Liver (tissue), 9 donors: Measurements from ENCODE around the gene PPFIA1. TPM values are rescaled to one million over a fixed set of nuclear protein-coding genes. Genes with fewer than 3 reads are reported as not detected.

ENCODE experiments used
- DNase-seq: peaks from one replicate; pipeline ENCODE4 v3.0.0-alpha.2; 2017; ENCODE audit warnings: low spot score
- H3K27ac ChIP-seq, 2 donors: one replicate each; pipeline ENCODE4 v1.7.0; 2013; ENCODE audit warnings: inconsistent platforms in 2 of 2, low read length in 2 of 2, control low read depth in 1 of 2, low read depth in 1 of 2, mild to moderate bottlenecking in 1 of 2
- H3K27me3 ChIP-seq, 4 donors: one replicate each; pipeline versions ENCODE4 v1.6.1 to v1.7.0; 2013; ENCODE audit warnings: low read length in 3 of 4, inconsistent platforms in 1 of 4, mild to moderate bottlenecking in 1 of 4, moderate library complexity in 1 of 4; ENCODE audit not compliant: control insufficient read depth in 4 of 4, insufficient read depth in 4 of 4
- H3K36me3 ChIP-seq, 4 donors: one replicate each; pipeline versions ENCODE4 v1.6.1 to v1.7.0; 2013; ENCODE audit warnings: low read length in 3 of 4, mild to moderate bottlenecking in 3 of 4, low read depth in 1 of 4, moderate library complexity in 1 of 4; ENCODE audit not compliant: control insufficient read depth in 4 of 4, insufficient read depth in 3 of 4
- H3K4me1 ChIP-seq, 4 donors: one replicate each; pipeline versions ENCODE4 v1.6.1 to v1.7.0; 2013; ENCODE audit warnings: low read length in 3 of 4, mild to moderate bottlenecking in 3 of 4, moderate library complexity in 1 of 4; ENCODE audit not compliant: control insufficient read depth in 4 of 4, insufficient read depth in 4 of 4
- H3K4me3 ChIP-seq, 3 donors: one replicate each; pipeline versions ENCODE4 v1.6.1 to v1.7.0; 2013; ENCODE audit warnings: low read length in 3 of 3, control low read depth in 1 of 3, low read depth in 1 of 3, mild to moderate bottlenecking in 1 of 3
- H3K9ac ChIP-seq, 2 donors: one replicate each; pipeline ENCODE4 v1.7.0; 2013; ENCODE audit warnings: low read length in 2 of 2, mild to moderate bottlenecking in 2 of 2, moderate library complexity in 2 of 2, control low read depth in 1 of 2, low read depth in 1 of 2
- H3K9me3 ChIP-seq, 4 donors: one replicate each; pipeline versions ENCODE4 v1.6.1 to v1.7.0; 2013; ENCODE audit warnings: low read length in 3 of 4; ENCODE audit not compliant: control insufficient read depth in 4 of 4
- ATF3 ChIP-seq: IDR thresholded peaks from 2 replicates; pipeline ENCODE4 v1.6.1; 2016; ENCODE audit warnings: antibody characterized with exemption
- CTCF ChIP-seq: fragments of 150-350 bp; IDR thresholded peaks from 2 replicates; pipeline ENCODE4 v1.5.1; 2017; ENCODE audit warnings: improper control_type of control experiment, low read depth, low read length; ENCODE audit not compliant: missing input control
- EGR1 ChIP-seq, 2 donors: IDR thresholded peaks; 2 replicates each; pipeline ENCODE4 v1.6.1; 2016 to 2018; ENCODE audit warnings: antibody characterized with exemption in 2 of 2, low read depth in 2 of 2
- FOXA1 ChIP-seq: IDR thresholded peaks from 2 replicates; pipeline ENCODE4 v1.6.1; 2016; ENCODE audit warnings: antibody characterized with exemption
- FOXA2 ChIP-seq: IDR thresholded peaks from 2 replicates; pipeline ENCODE4 v1.6.1; 2016; ENCODE audit warnings: antibody characterized with exemption
- HNF4A ChIP-seq, 2 donors: conservative IDR thresholded peaks; 2 replicates each; pipeline ENCODE4 v1.6.1; 2016; ENCODE audit warnings: antibody characterized with exemption in 2 of 2, mild to moderate bottlenecking in 2 of 2
- HNF4G ChIP-seq: IDR thresholded peaks from 2 replicates; pipeline ENCODE4 v1.6.1; 2016; ENCODE audit warnings: antibody characterized with exemption
- JUND ChIP-seq, 2 donors: IDR thresholded peaks; 2 replicates each; pipeline ENCODE4 v1.6.1; 2016; ENCODE audit warnings: antibody characterized with exemption in 2 of 2
- MAX ChIP-seq: IDR thresholded peaks from 2 replicates; pipeline ENCODE4 v1.6.1; 2016; ENCODE audit warnings: antibody characterized with exemption
- NR2F2 ChIP-seq: IDR thresholded peaks from 2 replicates; pipeline ENCODE4 v1.6.1; 2016; ENCODE audit warnings: antibody characterized with exemption
- RAD21 ChIP-seq, 2 donors: IDR thresholded peaks; 2 replicates each; pipeline ENCODE4 v1.6.1; 2016; ENCODE audit warnings: antibody characterized with exemption in 2 of 2, mild to moderate bottlenecking in 2 of 2
- REST ChIP-seq: IDR thresholded peaks from 2 replicates; pipeline ENCODE4 v1.6.1; 2016; ENCODE audit warnings: antibody characterized with exemption, mild to moderate bottlenecking
- RXRA ChIP-seq, 2 donors: IDR thresholded peaks; 2 replicates each; pipeline ENCODE4 v1.6.1; 2017 to 2018; ENCODE audit warnings: antibody characterized with exemption in 2 of 2, mild to moderate bottlenecking in 1 of 2
- SP1 ChIP-seq: IDR thresholded peaks from 2 replicates; pipeline ENCODE4 v1.6.1; 2018; ENCODE audit warnings: antibody characterized with exemption, mild to moderate bottlenecking
- TAF1 ChIP-seq: conservative IDR thresholded peaks from 2 replicates; pipeline ENCODE4 v1.6.1; 2016; ENCODE audit warnings: antibody characterized with exemption, mild to moderate bottlenecking
- YY1 ChIP-seq: IDR thresholded peaks from 2 replicates; pipeline ENCODE4 v1.6.1; 2016; ENCODE audit warnings: antibody characterized with exemption, mild to moderate bottlenecking
- ZBTB33 ChIP-seq: IDR thresholded peaks from 2 replicates; pipeline ENCODE4 v1.6.1; 2016; ENCODE audit warnings: antibody characterized with exemption
- WGBS: extraction: QIAGEN DNeasy Blood & Tissue Kit; methylation state at CpG from one replicate; pipeline ENCODE4 v1.1.7; 2013; 5-methylcytosine and 5-hydroxymethylcytosine counted together
- polyA plus RNA-seq, 2 donors: library from polyadenylated mRNA; stranded (reverse) in 1 of 2; unstranded in 1 of 2; fragments of 200-250 nt in 1 of 2; fragments of >200 nt in 1 of 2; fragmentation: Nextera tagmentation in 1 of 2; extraction: Ambion mirVana in 1 of 2; gene quantifications; one replicate each; pipeline versions ENCODE4 v1.2.1 to v1.2.3, GENCODE V29; 2013 to 2015
- total RNA-seq, 2 donors: library from RNA; depleted of rRNA; stranded (reverse); fragments of >200 nt; gene quantifications; one replicate each; pipeline ENCODE4 v1.2.3, GENCODE V29; 2014
- donor health status: healthy.
- donor health status: healthy.
- donor health status: healthy.
- donor health status: healthy.
- donor health status: healthy.

The PPFIA1 gene
- total and polyA plus RNA-seq, 4 donors = 9.9 to 39.6 (median 14.5) TPM

- no peaks in the 10 kb centered on the region for H3K9me3 ChIP-seq
- H3K36me3 ChIP-seq = peaks cover 4 to 9% (median 7%) of the 10 kb centered on the region in 4 donors
- H3K9ac ChIP-seq = no peak overlapping the region
- DNase-seq = no peak
- TF ChIP-seq MAX = no peak
- TF ChIP-seq RAD21 (IDR thresholded peaks at IDR 0.05) = no peak
- TF ChIP-seq NR2F2 = no peak
- TF ChIP-seq JUND (IDR thresholded peaks at IDR 0.05) = no peak
- TF ChIP-seq SP1 = no peak
- TF ChIP-seq RXRA (IDR thresholded peaks at IDR 0.05) = no peak
- no peak for TF ChIP-seq YY1
- H3K27me3 ChIP-seq = no peaks in the 10 kb centered on the region
- H3K27ac ChIP-seq = no peak overlapping the region
- no peak overlapping the region for H3K4me3 ChIP-seq
- H3K4me1 ChIP-seq = peaks cover 2 to 22% (median 10%) of the 10 kb centered on the region in 4 donors
- WGBS = 9% methylated on average over 1 of the region's 1 CpG
Measured at GRCh38 chr11:70402685-70403084, 132.2 kb downstream of the PPFIA1 start.

GRCh38 chr11:70404244-70404643 is 133.8 kb downstream of the PPFIA1 start:
- H3K27ac ChIP-seq = no peak overlapping the region
- WGBS = 97% methylated on average over 11 of the region's 11 CpGs
- H3K36me3 ChIP-seq = peaks cover 10 to 24% (median 15%) of the 10 kb centered on the region in 4 donors
- no peaks in the 10 kb centered on the region for H3K9me3 ChIP-seq
- DNase-seq = no peak
- H3K4me1 ChIP-seq = peaks cover 2 to 16% (median 6%) of the 10 kb centered on the region in 4 donors
- H3K27me3 ChIP-seq = no peaks in the 10 kb centered on the region
- H3K9ac ChIP-seq = no peak overlapping the region
- H3K4me3 ChIP-seq = no peak overlapping the region
- no peak for TF ChIP-seq HNF4G
- no peak for TF ChIP-seq NR2F2
- TF ChIP-seq FOXA1 = no peak
- TF ChIP-seq SP1 = no peak
- TF ChIP-seq MAX = no peak
- TF ChIP-seq RAD21 (IDR thresholded peaks at IDR 0.05) = no peak
- TF ChIP-seq FOXA2 = no peak
- no peak for TF ChIP-seq HNF4A (conservative IDR thresholded peaks at IDR 0.05)
- no peak for TF ChIP-seq EGR1 (IDR thresholded peaks at IDR 0.05; ENCODE audit: low read depth in 2 of 2)
- no peak for TF ChIP-seq YY1
- no peak for TF ChIP-seq ATF3
- TF ChIP-seq CTCF = no peak
- no peak for TF ChIP-seq ZBTB33
- no peak for TF ChIP-seq TAF1
- no peak for TF ChIP-seq REST
- no peak for TF ChIP-seq JUND (IDR thresholded peaks at IDR 0.05)
